ENCODE measurements around the gene HCFC1.

- TF ChIP-seq RBBP5 (IDR thresholded peaks at IDR 0.05; ENCODE audit: borderline replicate concordance, insufficient read depth, low read length, poor library complexity, severe bottlenecking) = no peak
- no peak for TF ChIP-seq CTCF (IDR thresholded peaks at IDR 0.05 in 2 of 3, conservative IDR thresholded peaks at IDR 0.05 in 1 of 3; ENCODE audit: insufficient read depth in 2 of 3, low read depth in 1 of 3, low read length in 3 of 3)
- TF ChIP-seq MTA3 (IDR thresholded peaks at IDR 0.05; ENCODE audit: borderline replicate concordance) = no peak
- TF ChIP-seq ZNF740 (CRISPR knock-in tag; IDR thresholded peaks at IDR 0.05) = no peak
- no peak for TF ChIP-seq ZNF740 (tag; IDR thresholded peaks at IDR 0.05)
- TF ChIP-seq BCLAF1 (IDR thresholded peaks at IDR 0.05; ENCODE audit: borderline replicate concordance in 1 of 2, control insufficient read depth in 1 of 2, low read depth in 2 of 2, low read length in 1 of 2) = no peak
- TF ChIP-seq ZNF133 (CRISPR knock-in tag; IDR thresholded peaks at IDR 0.05) = no peak
- no peak for TF ChIP-seq CBX2 (IDR thresholded peaks at IDR 0.05; ENCODE audit: insufficient read depth, low read length, poor library complexity, severe bottlenecking)
Observed at GRCh38 chrX:153931151-153931550, 40.5 kb downstream of the HCFC1 start.
